GM21619 (cell line): ENCODE results near the gene TSC2.

Experiments used
- ATAC-seq: cut with Tn5 transposase; IDR thresholded peaks from one replicate; pipeline ENCODE4 v1.9.1; 2021; ENCODE audit not compliant: unreplicated experiment

The TSC2 gene

GRCh38 chr16:2066139-2066538 is 18.4 kb downstream of the TSC2 start:
- no peak for ATAC-seq

GRCh38 chr16:2070576-2071453 is 23.0 kb downstream of the TSC2 start:
- no peak for ATAC-seq

- ATAC-seq = no peak
Observed at GRCh38 chr16:2071454-2072202, 23.8 kb downstream of the TSC2 start.

GRCh38 chr16:2072926-2073325 is 25.1 kb downstream of the TSC2 start:
- ATAC-seq = no peak

- ATAC-seq = no peak
Observed at GRCh38 chr16:2074071-2074470, 26.3 kb downstream of the TSC2 start.

- ATAC-seq = no peak
Observed at GRCh38 chr16:2075631-2076030, 27.8 kb downstream of the TSC2 start.

- no peak for ATAC-seq
Observed at GRCh38 chr16:2076072-2076865, 28.5 kb downstream of the TSC2 start.

- ATAC-seq = no peak
Observed at GRCh38 chr16:2077016-2077415, 29.2 kb downstream of the TSC2 start.

GRCh38 chr16:2077696-2078095 is 29.9 kb downstream of the TSC2 start:
- no peak for ATAC-seq

GRCh38 chr16:2078096-2078495 is 30.3 kb downstream of the TSC2 start:
- no peak for ATAC-seq

- ATAC-seq = no peak
Observed at GRCh38 chr16:2078691-2079090, 30.9 kb downstream of the TSC2 start.

- no peak for ATAC-seq
Observed at GRCh38 chr16:2079311-2079800, 31.6 kb downstream of the TSC2 start.

- ATAC-seq = no peak
Observed at GRCh38 chr16:2079991-2080390, 32.2 kb downstream of the TSC2 start.

GRCh38 chr16:2081201-2082084 is 33.7 kb downstream of the TSC2 start:
- ATAC-seq = no peak

GRCh38 chr16:2082171-2082982 is 34.6 kb downstream of the TSC2 start:
- no peak for ATAC-seq

- ATAC-seq = no peak
Observed at GRCh38 chr16:2082983-2083364, 35.2 kb downstream of the TSC2 start.

- ATAC-seq = no peak
Observed at GRCh38 chr16:2083409-2083808, 35.6 kb downstream of the TSC2 start.

GRCh38 chr16:2083876-2084780 is 36.3 kb downstream of the TSC2 start:
- no peak for ATAC-seq
